ENCODE results near the gene RGP1.

DNA sequence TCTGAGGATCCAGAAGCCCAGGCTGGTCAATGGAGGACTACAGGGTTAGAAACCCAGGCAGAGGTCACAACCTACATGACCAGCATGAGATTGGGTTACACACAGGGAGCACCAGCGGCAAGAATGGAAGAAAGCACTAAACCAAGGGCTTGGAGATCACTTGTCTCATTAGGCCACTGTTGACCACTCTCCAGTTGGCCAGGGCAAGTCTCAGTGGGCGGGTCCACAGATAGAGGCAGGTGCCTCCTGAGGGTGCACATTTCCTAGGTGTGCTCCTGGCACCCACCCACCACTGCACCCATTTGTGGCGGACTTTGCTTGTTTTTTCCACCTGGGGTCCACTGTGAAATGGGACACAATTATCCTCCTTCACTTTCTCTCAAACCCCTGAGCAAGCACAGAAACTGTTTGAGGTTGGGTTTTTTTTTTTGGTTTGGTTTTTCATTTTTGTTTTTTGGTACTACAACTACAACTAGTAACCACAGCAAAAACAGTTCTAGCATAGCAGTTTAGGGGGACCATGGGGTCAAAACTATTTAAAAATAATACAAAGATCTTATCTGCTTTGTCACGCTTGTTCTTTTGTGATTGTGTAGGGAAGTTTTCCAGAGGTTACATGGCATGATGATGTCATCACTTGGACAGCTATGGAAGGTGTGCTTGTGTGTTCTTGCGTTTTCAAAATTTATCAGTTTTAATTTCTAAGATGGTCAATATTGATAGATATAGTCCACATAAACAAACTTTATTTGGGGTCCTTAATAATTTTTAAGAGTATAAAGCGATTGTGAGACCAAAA is 48.4 kb downstream of the RGP1 start:
- TF ChIP-seq POLR2A (IDR thresholded peaks at IDR 0.05; ENCODE audit: extremely low read depth, insufficient read length) (no peak), MYC (IDR thresholded peaks at IDR 0.05; ENCODE audit: low read depth, low read length) (no peak)
- TF ChIP-seq, protein P1, sequence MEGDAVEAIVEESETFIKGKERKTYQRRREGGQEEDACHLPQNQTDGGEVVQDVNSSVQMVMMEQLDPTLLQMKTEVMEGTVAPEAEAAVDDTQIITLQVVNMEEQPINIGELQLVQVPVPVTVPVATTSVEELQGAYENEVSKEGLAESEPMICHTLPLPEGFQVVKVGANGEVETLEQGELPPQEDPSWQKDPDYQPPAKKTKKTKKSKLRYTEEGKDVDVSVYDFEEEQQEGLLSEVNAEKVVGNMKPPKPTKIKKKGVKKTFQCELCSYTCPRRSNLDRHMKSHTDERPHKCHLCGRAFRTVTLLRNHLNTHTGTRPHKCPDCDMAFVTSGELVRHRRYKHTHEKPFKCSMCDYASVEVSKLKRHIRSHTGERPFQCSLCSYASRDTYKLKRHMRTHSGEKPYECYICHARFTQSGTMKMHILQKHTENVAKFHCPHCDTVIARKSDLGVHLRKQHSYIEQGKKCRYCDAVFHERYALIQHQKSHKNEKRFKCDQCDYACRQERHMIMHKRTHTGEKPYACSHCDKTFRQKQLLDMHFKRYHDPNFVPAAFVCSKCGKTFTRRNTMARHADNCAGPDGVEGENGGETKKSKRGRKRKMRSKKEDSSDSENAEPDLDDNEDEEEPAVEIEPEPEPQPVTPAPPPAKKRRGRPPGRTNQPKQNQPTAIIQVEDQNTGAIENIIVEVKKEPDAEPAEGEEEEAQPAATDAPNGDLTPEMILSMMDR (IDR thresholded peaks at IDR 0.05; ENCODE audit: low read depth, low read length), result no peak
- TF ChIP-seq, protein P2, sequence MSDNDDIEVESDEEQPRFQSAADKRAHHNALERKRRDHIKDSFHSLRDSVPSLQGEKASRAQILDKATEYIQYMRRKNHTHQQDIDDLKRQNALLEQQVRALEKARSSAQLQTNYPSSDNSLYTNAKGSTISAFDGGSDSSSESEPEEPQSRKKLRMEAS (IDR thresholded peaks at IDR 0.05; ENCODE audit: low read depth, low read length), result no peak

Measured in NB4 (cell line).